Endothelial cell of umbilical vein (primary cell): ENCODE measurements around the gene KYAT1. TPM values are rescaled to one million over a fixed set of nuclear protein-coding genes. Genes with fewer than 3 reads are reported as not detected.

Source experiments
- BruUV-seq: library from RNA; stranded (reverse); fragments of 400-500 nt; replicated peaks from 2 replicates; lab custom pipeline; 2021; lab: Mats Ljungman, UMichigan
- CTCF ChIA-PET: fragments of 300-600, 350-600 bp; sonication (Branson Sonifier 250); formaldehyde crosslinking; loops from one replicate; lab custom pipeline; 2021; ENCODE audit warnings: antibody characterized with exemption, inconsistent platforms; lab: Charles Lee
- POLR2A ChIA-PET: fragments of 300-600, 350-600 bp; sonication (Branson Sonifier 250); formaldehyde crosslinking; loops from one replicate; lab custom pipeline; 2021; ENCODE audit warnings: antibody characterized with exemption, inconsistent platforms; lab: Charles Lee
- DNase-seq: peaks from one replicate; pipeline ENCODE4 v3.0.0-alpha.2; 2011; ENCODE audit warnings: low read depth, low spot score
- FAIRE-seq: peaks from 2 replicates; lab custom pipeline; 2011; peaks lifted over from hg19 to GRCh38; lab: Jason Lieb, UNC
- H2AFZ ChIP-seq: 2 replicates; pipeline ENCODE4 v1.6.0; 2012; ENCODE audit warnings: low read depth, low read length, control low read depth, inconsistent platforms
- H3K27ac ChIP-seq: 2 replicates; pipeline ENCODE4 v1.5.1; 2011; ENCODE audit warnings: low read depth, mild to moderate bottlenecking, control low read depth, low read length, moderate library complexity; ENCODE audit not compliant: insufficient read depth
- H3K27me3 ChIP-seq, 2 experiments: 2 replicates each; pipeline versions ENCODE4 v1.6.0 to v1.6.1; 2011; ENCODE audit warnings: low read length in 2 of 2, mixed read lengths in 1 of 2; ENCODE audit not compliant: control insufficient read depth in 2 of 2, insufficient read depth in 2 of 2
- H3K36me3 ChIP-seq, 2 experiments: 2 replicates in 1 of 2; 3 replicates in 1 of 2; pipeline ENCODE4 v1.5.1; 2011; ENCODE audit warnings: low read length in 2 of 2, mild to moderate bottlenecking in 1 of 2, moderate library complexity in 1 of 2; ENCODE audit not compliant: control insufficient read depth in 2 of 2, insufficient read depth in 2 of 2; ENCODE audit errors: extremely low read depth in 1 of 2
- H3K4me1 ChIP-seq: 3 replicates; pipeline ENCODE4 v1.5.1; 2011; ENCODE audit warnings: mild to moderate bottlenecking, low read length; ENCODE audit not compliant: control insufficient read depth, insufficient read depth; ENCODE audit errors: extremely low read depth
- H3K4me2 ChIP-seq: 2 replicates; pipeline ENCODE4 v1.6.1; 2011; ENCODE audit warnings: low read length, control low read depth, mixed read lengths; ENCODE audit not compliant: insufficient read depth
- H3K4me3 ChIP-seq, 3 experiments: fragments of 200-600 bp in 1 of 3; sonication (generic), shearing (Covaris generic) in 1 of 3; replicated peaks in 1 of 3; 2 replicates each; pipeline ENCODE4 v1.5.1; 2011 to 2016; ENCODE audit warnings: control low read depth in 3 of 3, low read length in 3 of 3, mild to moderate bottlenecking in 2 of 3, inconsistent platforms in 1 of 3, low read depth in 1 of 3, moderate library complexity in 1 of 3; ENCODE audit not compliant: insufficient read depth in 1 of 3
- H3K79me2 ChIP-seq: 2 replicates; pipeline ENCODE4 v1.6.0; 2012; ENCODE audit warnings: low read length, inconsistent platforms; ENCODE audit not compliant: control insufficient read depth, insufficient read depth
- H3K9ac ChIP-seq: replicated peaks from 2 replicates; pipeline ENCODE3; 2011; ENCODE audit warnings: low read length, control low read depth; ENCODE audit not compliant: insufficient read depth; ENCODE audit errors: extremely low read depth
- H3K9me1 ChIP-seq: replicated peaks from 3 replicates; pipeline ENCODE4 v1.6.0; 2011; ENCODE audit warnings: mild to moderate bottlenecking, low read length; ENCODE audit not compliant: control insufficient read depth, insufficient read depth; ENCODE audit errors: extremely low read depth
- H3K9me3 ChIP-seq: replicated peaks from 2 replicates; pipeline ENCODE4 v1.5.1; 2012; ENCODE audit warnings: low read length, inconsistent platforms; ENCODE audit not compliant: control insufficient read depth, insufficient read depth
- H4K20me1 ChIP-seq: replicated peaks from 2 replicates; pipeline ENCODE3; 2011; ENCODE audit warnings: mild to moderate bottlenecking, low read length; ENCODE audit not compliant: control insufficient read depth, insufficient read depth; ENCODE audit errors: extremely low read depth
- CTCF ChIP-seq, 2 donors: IDR thresholded peaks; 1 replicate in 1 of 2; 2 replicates in 1 of 2; pipeline ENCODE4 v1.5.1; 2011; ENCODE audit warnings: low read length in 2 of 2, mild to moderate bottlenecking in 2 of 2, moderate library complexity in 2 of 2, control low read depth in 1 of 2, inconsistent platforms in 1 of 2, low read depth in 1 of 2; ENCODE audit not compliant: insufficient read depth in 1 of 2; ENCODE audit errors: extremely low read depth in 1 of 2
- EZH2 ChIP-seq: IDR thresholded peaks from 2 replicates; pipeline ENCODE4 v1.6.1; 2012; ENCODE audit warnings: borderline replicate concordance, low read depth, mild to moderate bottlenecking, moderate library complexity, low read length, inconsistent platforms; ENCODE audit not compliant: severe bottlenecking
- FOS ChIP-seq: IDR thresholded peaks from 2 replicates; pipeline ENCODE4 v1.6.1; 2011; ENCODE audit warnings: mild to moderate bottlenecking, low read length, moderate library complexity, borderline replicate concordance; ENCODE audit not compliant: insufficient read depth
- GATA2 ChIP-seq: IDR thresholded peaks from 2 replicates; pipeline ENCODE4 v1.7.0; 2011; ENCODE audit warnings: low read depth, mild to moderate bottlenecking, moderate library complexity, mixed read lengths, low read length; ENCODE audit not compliant: insufficient read length, insufficient read depth
- JUN ChIP-seq: IDR thresholded peaks from 2 replicates; pipeline ENCODE4 v1.6.1; 2011; ENCODE audit warnings: borderline replicate concordance, low read depth; ENCODE audit not compliant: insufficient read length, insufficient read depth
- MAX ChIP-seq: IDR thresholded peaks from 2 replicates; pipeline ENCODE4 v1.6.1; 2011; ENCODE audit not compliant: insufficient read depth, insufficient read length
- MYC ChIP-seq: IDR thresholded peaks from one replicate; pipeline ENCODE4 v1.6.1; 2011; ENCODE audit warnings: mild to moderate bottlenecking, low read depth, low read length
- POLR2A ChIP-seq: IDR thresholded peaks from 2 replicates; pipeline ENCODE4 v1.6.1; 2012; ENCODE audit warnings: low read depth, mild to moderate bottlenecking, control low read depth, low read length
- POLR2AphosphoS5 ChIP-seq: IDR thresholded peaks from 2 replicates; pipeline ENCODE4 v1.6.1; 2012; ENCODE audit warnings: low read depth, mild to moderate bottlenecking, control low read depth, low read length, moderate library complexity; ENCODE audit not compliant: insufficient read depth
- dilution Hi-C: fragments of 300-500 bp; cut with MboI; formaldehyde crosslinking; loops from one replicate; pipeline ENCODE4 v1.15.0; 2019; ENCODE audit warnings: low sequenced_read_pairs; ENCODE audit not compliant: extremely low pct_ligation_motif_present
- intact Hi-C: fragments of 100-400 bp; cut with micrococcal nuclease; formaldehyde crosslinking; loops from one replicate; pipeline ENCODE4 v1.10.0; 2022
- polyA plus RNA-seq, 4 experiments: library from polyadenylated mRNA; depleted of rRNA in 3 of 4; stranded (reverse) in 3 of 4; unstranded in 1 of 4; fragments of >200 nt; gene quantifications; 2 replicates each; pipeline versions ENCODE4 v1.2.1 to v1.2.3, GENCODE V29; 2011 to 2012; ENCODE audit warnings: missing spikeins in 1 of 4
- total RNA-seq: library from RNA; stranded (reverse); gene quantifications from 2 replicates; pipeline ENCODE4 v1.2.3, GENCODE V29; 2021

KYAT1 gene
- total and polyA plus RNA-seq, 2 donors (not counting 3 experiments of a cell fraction or from before 2014, with no cell fraction given), result 7.2 to 9.6 TPM

GRCh38 chr9:128913995-128914772 lies 32.4 kb upstream of the KYAT1 start:
- Histone ChIP-seq H3K79me2 (peaks cover 58% of the 10 kb centered on the region), H4K20me1 (no peaks in the 10 kb centered on the region), H3K4me3 (no peak overlapping the region), H3K36me3 (peaks cover 18 to 33% of the 10 kb centered on the region in 2 experiments), H3K27ac (peak overlapping the region; percentile 94), H3K4me2 (no peak overlapping the region), H3K9me1 (no peaks in the 10 kb centered on the region), H3K4me1 (peaks cover 73% of the 10 kb centered on the region), H2AFZ (no peak overlapping the region), H3K9ac (no peak overlapping the region), H3K9me3 (no peaks in the 10 kb centered on the region), H3K27me3 (no peaks in the 10 kb centered on the region)
- FAIRE-seq, result no peak
- ChIA-PET POLR2A (no interaction called here), CTCF (interaction anchor here (0.6 to 1.3 kb wide), 2 partner anchors 14 to 39 kb away, joined by 3 to 4 read pairs; no protein-coding TSS in a partner anchor)
- TF ChIP-seq MYC, result no peak
- no peak for TF ChIP-seq GATA2
- TF ChIP-seq POLR2AphosphoS5, result no peak
- no peak for TF ChIP-seq POLR2A
- TF ChIP-seq MAX, result no peak
- no peak for TF ChIP-seq FOS
- no peak for TF ChIP-seq JUN
- TF ChIP-seq EZH2, result no peak
- TF ChIP-seq CTCF (IDR thresholded peaks at IDR 0.05; ENCODE audit: extremely low read depth in 1 of 2, insufficient read depth in 1 of 2, low read depth in 1 of 2, low read length in 2 of 2), result no peak
- BruUV-seq, result no TSS peak
- DNase-seq, result no peak
- intact Hi-C loops (no loop called here), dilution Hi-C loops (no loop called here)
